ENCODE results near the gene CRIP1. TPM values are rescaled to one million over a fixed set of nuclear protein-coding genes. Genes with fewer than 3 reads are reported as not detected.
A peak's percentile ranks its signal among the peaks of the same experiment; 100 is the strongest.

The CRIP1 gene
- total RNA-seq, 1 donor from 2014 or later, result 99.3 TPM

- Mint-ChIP-seq H3K9me3 (no peaks in the 10 kb centered on the region), H3K27me3 (no peaks in the 10 kb centered on the region), H3K4me1 (peaks cover 6% of the 10 kb centered on the region), H3K36me3 (ENCODE audit: low read depth) (peaks cover 4% of the 10 kb centered on the region), H3K27ac (no peak overlapping the region), H3K4me3 (no peak overlapping the region)
- intact Hi-C loops (cut with micrococcal nuclease), result loop anchor here (5.0 kb wide), 2 partner anchors 402 to 427 kb away; partner anchors contain the start of gene GPR132
- no peak for DNase-seq
Observed at GRCh38 chr14:105494606-105494929, 7.9 kb downstream of the CRIP1 start.

GRCh38 chr14:105495101-105495989 is 8.7 kb downstream of the CRIP1 start:
- DNase-seq, result peak; percentile 59
- Mint-ChIP-seq H3K9me3 (no peaks in the 10 kb centered on the region), H3K4me3 (no peak overlapping the region), H3K36me3 (ENCODE audit: low read depth) (peaks cover 4% of the 10 kb centered on the region), H3K27me3 (no peaks in the 10 kb centered on the region), H3K4me1 (peaks cover 3% of the 10 kb centered on the region), H3K27ac (no peak overlapping the region)
- intact Hi-C loops (cut with micrococcal nuclease), result no loop called here

GRCh38 chr14:105495990-105496830 is 9.5 kb downstream of the CRIP1 start:
- intact Hi-C loops (cut with micrococcal nuclease), result no loop called here
- H3K4me3 Mint-ChIP-seq, result no peak overlapping the region

GRCh38 chr14:105496831-105497591 is 10.3 kb downstream of the CRIP1 start:
- peak; percentile 57 for DNase-seq
- Mint-ChIP-seq H3K27me3 (no peaks in the 10 kb centered on the region), H3K9me3 (no peaks in the 10 kb centered on the region), H3K4me1 (no peaks in the 10 kb centered on the region), H3K27ac (no peak overlapping the region), H3K4me3 (no peak overlapping the region), H3K36me3 (ENCODE audit: low read depth) (peaks cover 1% of the 10 kb centered on the region)
- intact Hi-C loops (cut with micrococcal nuclease), result no loop called here

More at GRCh38 chr14:105495990-105496830, 9.5 kb downstream of the CRIP1 start:
- Mint-ChIP-seq H3K27ac (no peak overlapping the region), H3K36me3 (ENCODE audit: low read depth) (peaks cover 1% of the 10 kb centered on the region), H3K4me1 (peaks cover 3% of the 10 kb centered on the region), H3K9me3 (no peaks in the 10 kb centered on the region), H3K27me3 (no peaks in the 10 kb centered on the region)
- DNase-seq, result peak; percentile 58

- Mint-ChIP-seq H3K9me3 (no peaks in the 10 kb centered on the region), H3K27me3 (no peaks in the 10 kb centered on the region), H3K27ac (no peak overlapping the region), H3K4me1 (no peaks in the 10 kb centered on the region), H3K36me3 (ENCODE audit: low read depth) (peaks cover 1% of the 10 kb centered on the region), H3K4me3 (no peak overlapping the region)
- no peak for DNase-seq
- intact Hi-C loops (cut with micrococcal nuclease), result no loop called here
Observed at GRCh38 chr14:105497671-105498429, 11.2 kb downstream of the CRIP1 start.

GRCh38 chr14:105498430-105499255 is 12.0 kb downstream of the CRIP1 start:
- Mint-ChIP-seq H3K27me3 (no peaks in the 10 kb centered on the region), H3K36me3 (ENCODE audit: low read depth) (peaks cover 1% of the 10 kb centered on the region), H3K9me3 (no peaks in the 10 kb centered on the region), H3K27ac (no peak overlapping the region), H3K4me3 (no peak overlapping the region), H3K4me1 (no peaks in the 10 kb centered on the region)
- intact Hi-C loops (cut with micrococcal nuclease), result no loop called here
- DNase-seq, result no peak

GRCh38 chr14:105499256-105500035 is 12.8 kb downstream of the CRIP1 start:
- no peaks in the 10 kb centered on the region for H3K9me3 Mint-ChIP-seq
- no peak overlapping the region for H3K27ac Mint-ChIP-seq
- intact Hi-C loops (cut with micrococcal nuclease), result no loop called here
- peaks cover 1% of the 10 kb centered on the region for H3K36me3 Mint-ChIP-seq (ENCODE audit: low read depth)
- H3K27me3 Mint-ChIP-seq, result no peaks in the 10 kb centered on the region
- no peak overlapping the region for H3K4me3 Mint-ChIP-seq
- H3K4me1 Mint-ChIP-seq, result no peaks in the 10 kb centered on the region
- DNase-seq, result no peak

GRCh38 chr14:105500036-105500725 is 13.5 kb downstream of the CRIP1 start:
- Mint-ChIP-seq H3K27me3 (no peaks in the 10 kb centered on the region), H3K27ac (no peak overlapping the region), H3K9me3 (no peaks in the 10 kb centered on the region), H3K4me1 (no peaks in the 10 kb centered on the region), H3K4me3 (no peak overlapping the region), H3K36me3 (ENCODE audit: low read depth) (peaks cover 1% of the 10 kb centered on the region)
- intact Hi-C loops (cut with micrococcal nuclease), result no loop called here
- DNase-seq, result no peak

- no peak for DNase-seq
- Mint-ChIP-seq H3K27me3 (no peaks in the 10 kb centered on the region), H3K4me1 (no peaks in the 10 kb centered on the region), H3K36me3 (ENCODE audit: low read depth) (peaks cover 1% of the 10 kb centered on the region), H3K9me3 (no peaks in the 10 kb centered on the region), H3K4me3 (no peak overlapping the region), H3K27ac (no peak overlapping the region)
- intact Hi-C loops (cut with micrococcal nuclease), result no loop called here
Observed at GRCh38 chr14:105500726-105501101, 14.0 kb downstream of the CRIP1 start.

- no peak for DNase-seq
- H3K9me3 Mint-ChIP-seq, result no peaks in the 10 kb centered on the region
- H3K27me3 Mint-ChIP-seq, result peaks cover 1% of the 10 kb centered on the region
- no peaks in the 10 kb centered on the region for H3K4me1 Mint-ChIP-seq
- no peak overlapping the region for H3K27ac Mint-ChIP-seq
- intact Hi-C loops (cut with micrococcal nuclease), result no loop called here
- no peak overlapping the region for H3K4me3 Mint-ChIP-seq
- H3K36me3 Mint-ChIP-seq (ENCODE audit: low read depth), result peaks cover 1% of the 10 kb centered on the region
Observed at GRCh38 chr14:105501504-105502291, 15.0 kb downstream of the CRIP1 start.

Measured in activated CD4-positive, alpha-beta T cell treated with anti-CD3 and anti-CD28 coated beads, Interleukin-2, amount 10 ng/mL, durations not matched to agents 24 days and 14 days (primary cell).